Fibroblast of gingiva (primary cell): ENCODE data around the gene DYNLT1.
"Not testable (repeated sequence)": the region's sequence is repeated elsewhere in the genome, so short reads cannot be mapped to it uniquely, and the experiment has no call there.

Source experiments
- DNase-seq: peaks from one replicate; pipeline ENCODE4 v3.0.0-alpha.2; 2011; ENCODE audit warnings: low read depth

Gene DYNLT1

GRCh38 chr6:158642097-158642601 lies 2.4 kb downstream of the DYNLT1 start:
- peak; percentile 79 for DNase-seq

GRCh38 chr6:158640519-158640918 lies 4.0 kb downstream of the DYNLT1 start:
- no peak for DNase-seq

DNA sequence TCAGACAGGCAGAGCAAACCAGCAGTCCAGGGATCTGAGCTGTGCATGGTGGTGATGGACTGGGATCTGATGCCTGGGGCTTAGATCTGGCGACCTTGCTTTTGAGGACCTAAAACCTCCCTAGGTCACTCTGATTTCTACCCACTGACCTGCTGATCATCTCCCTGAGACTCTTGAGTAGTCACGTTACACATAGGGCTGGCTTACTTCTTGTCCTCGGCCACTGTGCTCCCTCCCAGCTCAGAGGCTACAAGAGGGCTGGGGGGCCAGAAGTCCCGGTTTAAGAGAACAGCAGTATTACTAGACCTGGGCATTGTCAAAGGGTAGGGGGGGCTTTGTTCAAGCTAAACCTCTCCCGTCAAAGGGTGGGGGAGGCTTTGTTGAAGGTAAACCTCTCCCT lies 5.5 kb downstream of the DYNLT1 start:
- DNase-seq, result no peak

DNA sequence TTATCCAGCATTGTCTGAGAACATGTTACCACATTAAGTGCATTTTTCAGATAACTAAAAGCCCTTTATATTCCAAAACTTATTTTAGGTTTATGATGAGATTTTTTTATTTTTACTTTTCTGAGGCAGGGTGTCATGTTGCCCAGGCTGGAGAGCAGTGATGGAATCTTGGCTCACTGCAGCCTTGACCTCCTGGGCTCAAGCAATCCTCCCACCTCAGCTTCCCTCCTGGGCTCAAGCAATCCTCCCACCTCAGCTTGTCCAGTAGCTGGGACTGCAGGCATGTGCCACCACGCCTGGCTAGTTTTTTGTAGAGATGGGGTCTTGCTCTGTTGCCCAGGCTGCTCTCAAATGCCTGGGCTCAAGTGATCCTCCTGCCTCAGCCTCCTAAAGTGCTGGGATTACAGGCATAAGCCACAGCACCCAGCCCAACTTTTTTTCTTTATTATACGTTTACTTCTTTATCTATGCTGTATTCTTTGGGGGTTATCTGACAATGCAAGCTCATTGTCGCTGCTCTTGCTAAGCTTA lies 6.2 kb downstream of the DYNLT1 start:
- no peak for DNase-seq

- DNase-seq, result no peak
Measured at GRCh38 chr6:158636778-158637177, 7.8 kb downstream of the DYNLT1 start.

- DNase-seq, result no peak
Measured at GRCh38 chr6:158635427-158636073, 9.0 kb downstream of the DYNLT1 start.

DNA sequence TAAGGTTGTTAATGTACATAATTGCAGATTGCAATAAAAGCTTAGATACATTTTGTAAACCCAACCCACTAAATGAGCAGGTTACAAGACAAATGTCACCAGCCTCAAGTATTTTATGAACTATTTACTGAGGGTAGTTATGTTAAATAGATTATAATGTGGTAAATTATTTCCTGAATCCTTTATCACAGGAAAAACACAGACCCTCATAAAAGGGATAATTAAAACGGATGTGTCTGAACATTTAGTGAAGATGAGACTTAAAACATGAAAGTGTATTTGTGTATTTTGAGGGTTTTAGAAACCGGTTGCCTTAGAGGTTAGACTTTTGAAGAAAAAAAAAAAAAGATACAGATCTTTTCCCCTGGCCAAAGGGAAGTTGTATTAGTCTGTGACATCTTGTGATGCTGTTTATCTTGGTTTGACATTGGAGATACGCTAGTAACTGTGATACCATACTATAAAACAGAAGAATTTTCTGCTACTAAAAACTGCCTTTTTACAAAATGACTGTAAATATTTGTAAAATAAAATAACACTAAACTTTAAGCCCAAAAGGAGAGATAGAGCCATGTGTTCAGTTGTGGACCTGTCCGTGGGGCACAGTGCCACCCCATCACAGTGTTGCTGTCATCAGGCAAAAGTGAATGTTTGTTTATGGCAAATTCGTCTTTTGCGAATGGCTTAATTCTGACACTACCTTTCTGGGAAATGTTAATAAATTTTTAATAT lies 9.7 kb downstream of the DYNLT1 start:
- no peak for DNase-seq

DNA sequence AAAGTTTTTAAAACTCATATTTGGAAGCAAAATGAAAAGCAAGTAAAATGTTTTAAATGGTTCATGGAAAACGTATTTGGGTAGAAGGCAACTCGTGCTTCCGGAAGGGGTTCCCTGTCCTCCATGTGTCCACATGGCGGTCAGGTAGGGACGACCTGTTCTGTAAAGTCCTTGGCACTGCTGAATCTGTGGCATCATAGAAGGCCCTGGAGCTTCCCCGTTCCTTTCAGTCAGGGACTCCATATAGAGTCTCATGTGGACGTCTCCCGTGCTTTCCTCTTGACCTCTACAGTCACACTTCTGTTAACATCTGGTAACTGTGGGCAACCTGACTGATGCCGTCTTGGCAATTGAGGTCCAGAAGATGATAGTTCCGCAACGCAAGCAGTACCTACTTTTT lies 11.4 kb downstream of the DYNLT1 start:
- no peak for DNase-seq

DNA sequence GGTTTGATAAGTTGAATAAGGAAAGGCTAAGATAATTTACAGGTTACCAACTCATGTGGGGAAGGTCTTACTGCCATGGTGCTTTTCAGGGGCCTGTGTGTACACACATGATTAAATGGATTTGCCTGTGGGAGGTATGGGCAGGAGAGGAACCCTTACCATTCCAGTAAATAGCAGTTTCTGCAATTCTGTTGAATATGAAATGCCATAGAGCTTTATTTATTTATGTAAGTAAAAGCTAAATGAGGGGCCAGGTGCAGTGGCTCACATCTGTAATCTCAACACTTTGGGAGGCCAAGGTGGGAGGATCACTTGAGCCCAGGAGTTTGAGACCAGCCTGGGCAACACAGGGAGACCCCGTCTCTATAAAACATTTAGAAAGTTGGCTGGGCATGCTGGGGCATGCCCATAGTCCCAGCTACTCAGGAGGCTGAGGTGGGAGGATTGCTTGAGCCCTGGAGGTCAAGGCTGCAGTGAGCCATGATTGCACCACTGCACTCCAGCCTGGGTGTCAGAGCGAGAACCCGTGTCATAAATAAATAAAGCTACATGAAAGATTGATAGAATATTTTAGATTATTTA lies 11.9 kb downstream of the DYNLT1 start:
- not testable (repeated sequence) for DNase-seq

DNA sequence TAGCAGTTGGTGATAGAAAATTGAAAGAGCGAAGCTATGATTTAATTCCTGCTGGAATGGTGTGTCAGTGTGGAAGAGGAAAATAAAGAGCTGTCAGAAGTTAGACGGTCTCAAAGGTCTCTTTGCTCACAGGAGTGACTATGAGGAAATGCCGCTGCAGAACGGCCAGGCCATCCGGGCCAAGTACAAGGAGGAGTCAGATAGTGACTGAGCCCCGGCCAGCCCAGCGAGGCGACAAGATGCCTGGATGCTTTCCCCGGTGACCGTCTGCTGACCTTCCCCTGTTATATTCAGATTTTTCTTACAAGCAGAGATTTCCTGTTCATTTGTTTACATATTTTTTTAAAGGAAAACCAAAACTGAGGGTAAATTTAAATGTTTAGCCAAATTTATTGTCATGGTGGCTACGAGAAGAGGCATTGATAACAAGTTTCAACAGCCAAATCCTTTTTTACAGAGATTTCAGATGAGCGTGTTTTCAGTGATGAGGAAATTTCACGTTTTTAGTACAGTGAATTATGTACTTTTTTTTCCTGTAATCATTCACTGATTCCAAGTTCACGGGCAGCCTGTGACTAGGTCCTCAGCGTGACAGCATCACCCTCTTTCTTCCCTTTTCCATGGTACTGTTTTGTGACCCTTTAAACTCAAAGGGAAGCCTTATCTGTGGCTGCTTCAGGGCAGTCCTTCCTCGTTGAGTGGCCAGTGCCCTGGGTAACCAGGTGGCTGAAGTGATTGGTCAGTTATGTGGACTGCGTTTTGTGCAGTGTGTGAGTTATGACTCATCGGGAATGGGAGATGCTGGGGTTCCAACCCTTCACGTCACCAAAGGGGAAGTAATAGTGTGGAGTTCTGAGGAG lies 12.6 kb downstream of the DYNLT1 start:
- peak; percentile 42 for DNase-seq

GRCh38 chr6:158630938-158631616 lies 13.5 kb downstream of the DYNLT1 start:
- peak; percentile 49 for DNase-seq

DNA sequence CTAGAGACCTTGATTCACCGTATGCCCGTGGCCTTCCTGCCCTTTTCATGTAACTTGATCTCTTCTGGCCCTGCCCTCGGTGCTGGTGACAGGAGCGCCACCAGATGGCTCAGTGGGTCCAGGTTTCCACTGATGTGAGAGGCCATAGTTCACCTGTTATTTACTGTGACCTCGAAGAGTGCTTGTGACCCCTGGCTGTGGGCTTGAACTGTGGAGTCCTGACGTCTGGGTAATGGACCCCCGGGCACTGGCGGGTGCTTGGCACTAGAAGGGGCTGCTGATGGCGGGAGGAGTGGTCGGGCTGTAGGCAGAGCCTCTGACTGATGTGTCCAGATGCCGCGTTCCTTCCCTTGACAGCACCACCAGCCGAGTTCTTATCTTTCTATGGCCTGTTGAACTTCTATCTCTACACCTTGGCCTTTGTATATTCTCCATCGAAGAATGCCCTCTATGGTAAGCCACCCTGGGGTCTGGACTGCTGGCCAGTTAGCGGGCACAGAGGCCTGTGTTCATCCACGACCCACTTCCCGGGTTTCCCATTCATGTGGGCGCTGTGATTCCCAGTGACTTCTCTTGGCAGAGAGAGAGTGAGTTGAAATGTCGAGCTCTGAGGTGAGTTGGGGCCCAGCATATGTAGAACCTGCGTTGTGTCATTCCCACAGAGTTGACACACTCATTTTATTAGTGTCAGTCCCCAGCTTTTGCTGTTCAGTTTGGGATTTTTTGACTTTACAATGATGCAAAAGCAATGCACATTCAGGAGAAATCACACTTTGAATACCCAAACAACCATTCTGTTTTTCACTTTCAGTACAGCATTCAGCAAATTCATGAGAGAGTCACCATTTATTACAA lies 14.9 kb downstream of the DYNLT1 start:
- no peak for DNase-seq

GRCh38 chr6:158628542-158628941 lies 16.0 kb downstream of the DYNLT1 start:
- no peak for DNase-seq

DNA sequence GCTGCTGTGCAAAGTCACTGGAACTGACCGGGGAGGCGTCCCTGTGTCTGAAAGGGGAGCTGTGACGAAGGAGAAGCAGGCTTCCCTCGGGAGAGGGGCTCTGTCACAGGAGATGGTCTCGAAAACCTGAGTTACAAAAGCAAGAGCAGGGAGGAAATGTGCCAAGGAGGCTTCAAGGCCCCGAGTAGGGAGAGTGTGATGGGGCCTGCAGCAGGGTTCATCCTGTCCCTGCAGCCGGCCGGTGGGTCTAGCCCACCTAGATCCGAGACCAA lies 16.7 kb downstream of the DYNLT1 start:
- DNase-seq, result no peak

DNA sequence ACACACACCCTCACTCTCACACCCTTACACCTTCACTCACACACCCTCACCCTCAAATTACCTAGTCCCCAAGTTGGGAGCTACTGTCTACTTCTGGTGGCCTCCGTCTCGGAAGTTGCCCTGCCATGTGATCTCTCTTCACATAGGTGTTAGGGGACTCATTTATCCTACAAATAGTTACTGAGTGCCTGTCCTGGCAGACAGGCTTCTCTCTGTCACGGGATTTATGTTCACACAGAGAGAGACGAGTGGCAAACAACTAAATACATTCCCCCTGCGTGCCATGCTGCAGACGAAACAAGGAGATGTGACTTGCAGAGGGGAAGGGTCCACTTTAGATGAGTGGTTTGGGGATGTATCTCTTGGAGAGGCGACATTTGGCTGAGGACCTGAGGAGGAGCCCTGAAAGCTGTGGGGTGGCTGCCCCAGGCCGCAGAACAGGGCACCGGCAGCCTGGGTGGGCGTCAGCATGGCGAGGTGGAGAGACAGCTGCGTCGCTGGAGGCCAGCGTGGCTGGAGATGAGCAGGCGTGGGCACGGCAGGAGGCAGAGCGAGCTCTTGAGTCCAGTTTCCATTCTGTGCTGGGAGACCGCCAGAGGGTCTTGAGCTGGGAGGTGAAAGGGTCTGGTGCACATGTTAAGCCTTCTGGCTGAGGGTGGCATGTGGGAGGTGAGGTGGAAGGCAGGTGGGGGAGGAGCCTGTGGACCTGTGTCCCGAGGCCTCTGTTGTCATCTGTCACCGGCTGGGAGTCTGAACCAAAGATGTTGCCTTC lies 17.2 kb downstream of the DYNLT1 start:
- DNase-seq, result no peak

- DNase-seq, result no peak
Measured at GRCh38 chr6:158626360-158627167, 18.0 kb downstream of the DYNLT1 start.

DNA sequence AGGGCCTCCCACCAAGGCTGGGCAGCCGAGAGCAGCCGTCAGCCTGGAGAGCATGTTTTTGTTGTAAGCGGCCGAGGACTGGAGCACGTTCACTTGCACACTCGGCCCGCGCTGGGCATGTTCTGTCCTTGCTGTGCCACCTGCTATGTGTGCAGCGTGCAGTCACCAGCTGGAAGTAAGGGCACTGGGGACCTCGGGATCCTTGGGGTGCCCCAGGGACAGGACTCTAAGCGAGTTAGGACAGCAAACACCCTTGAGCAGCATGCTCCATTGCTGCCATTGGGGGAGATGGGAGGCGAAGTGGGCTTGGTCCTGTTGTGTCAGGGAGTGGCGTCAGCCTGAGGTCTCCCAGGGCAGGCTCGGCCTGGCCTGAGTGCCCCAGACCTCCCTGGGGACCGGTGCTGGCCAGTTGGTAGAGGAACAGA lies 18.6 kb downstream of the DYNLT1 start:
- DNase-seq, result peak; percentile 29

- DNase-seq, result no peak
Measured at GRCh38 chr6:158624684-158625682, 19.6 kb downstream of the DYNLT1 start.
